Activated CD4-positive, alpha-beta T cell treated with anti-CD3 and anti-CD28 coated beads, Interleukin-2, Interleukin-4, amounts not matched to agents 100 ng/mL and 50 ng/mL, durations not matched to agents 16 hours and 8 hours (primary cell): ENCODE results near the gene KRT36.

Source experiments
- DNase-seq: peaks from one replicate; pipeline ENCODE4 v3.0.0-alpha.2; 2020; ENCODE audit warnings: low spot score

The KRT36 gene

GRCh38 chr17:41439375-41439774 lies 50.3 kb downstream of the KRT36 start:
- no peak for DNase-seq

DNA sequence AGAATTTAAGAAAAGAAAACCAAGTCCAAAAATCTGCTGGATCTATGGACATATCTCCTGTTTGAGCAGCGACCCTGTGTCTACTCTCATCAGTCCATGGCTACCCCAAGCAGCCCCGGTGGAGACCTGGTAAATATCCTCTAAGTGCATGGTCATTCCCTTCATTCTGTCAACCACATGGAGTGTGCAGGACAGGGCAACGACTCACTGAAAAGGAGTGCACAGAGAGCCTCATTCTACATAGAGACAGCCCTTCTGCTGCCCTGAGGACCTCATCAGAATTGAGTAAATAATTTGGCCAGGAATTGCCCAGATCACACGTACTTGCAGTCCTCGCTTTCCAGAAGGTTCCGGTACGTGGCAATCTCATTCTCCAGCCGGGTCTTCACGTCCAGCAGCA lies 51.9 kb downstream of the KRT36 start:
- DNase-seq: no peak

GRCh38 chr17:41437254-41437653 lies 52.5 kb downstream of the KRT36 start:
- DNase-seq: no peak
